GM12892 (cell line): ENCODE data around the gene SPCS1.

Experiments used
- DNase-seq: peaks from one replicate; pipeline ENCODE4 v3.0.0; 2011; ENCODE audit not compliant: insufficient read length
- FAIRE-seq: peaks from 2 replicates; lab custom pipeline; 2011; peaks lifted over from hg19 to GRCh38; lab: Jason Lieb, UNC
- POLR2A ChIP-seq: IDR thresholded peaks from 2 replicates; pipeline ENCODE4 v1.6.1; 2011; ENCODE audit warnings: low read depth, low read length, control low read depth
- POLR2AphosphoS5 ChIP-seq: IDR thresholded peaks from 2 replicates; pipeline ENCODE4 v1.6.1; 2011; ENCODE audit warnings: low read depth, low read length, control low read depth
- TAF1 ChIP-seq: IDR thresholded peaks from 2 replicates; pipeline ENCODE4 v1.6.1; 2011; ENCODE audit warnings: low read depth, mild to moderate bottlenecking, control low read depth, low read length, borderline replicate concordance

SPCS1 gene

DNA sequence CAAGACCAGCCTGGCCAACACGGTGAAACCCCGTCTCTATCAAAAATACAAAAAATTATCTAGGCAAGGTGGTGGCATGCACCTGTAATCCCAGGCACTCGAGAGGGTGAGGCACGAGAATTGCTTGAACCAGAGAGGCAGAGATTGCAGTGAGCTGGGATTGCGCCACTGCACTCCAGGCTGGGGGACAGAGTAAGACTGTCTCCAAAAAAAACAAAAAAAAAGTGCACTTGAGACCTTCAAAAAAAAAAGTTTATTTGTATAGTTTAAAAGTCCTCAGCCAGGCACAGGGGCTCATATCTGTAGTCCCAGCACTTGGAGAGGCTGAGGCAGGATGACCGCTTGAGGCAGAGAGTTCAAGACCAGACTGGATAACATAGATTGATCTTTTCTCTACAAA is 22.3 kb upstream of the SPCS1 start:
- FAIRE-seq (no peak), DNase-seq (no peak)
- no peak for TF ChIP-seq TAF1
- TF ChIP-seq POLR2A = no peak
- TF ChIP-seq POLR2AphosphoS5 = no peak

DNA sequence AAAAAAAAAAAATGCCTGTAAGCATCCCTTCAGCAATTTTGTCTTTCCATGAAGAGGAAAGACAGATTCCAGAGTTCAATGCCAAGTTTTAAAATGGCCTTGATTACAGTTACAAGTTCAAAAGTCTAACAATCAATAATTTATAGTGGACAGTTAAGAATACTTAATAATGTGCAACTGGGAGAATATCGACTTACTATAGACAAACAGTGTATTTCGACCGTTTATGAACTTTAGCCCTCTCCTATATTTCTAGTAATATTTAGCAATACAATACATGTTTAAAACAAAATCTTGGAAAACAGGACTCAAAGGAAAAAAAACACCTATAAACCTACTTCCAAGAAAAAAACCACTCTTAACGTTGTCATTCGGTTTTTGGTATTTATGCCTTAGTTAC is 21.7 kb upstream of the SPCS1 start:
- FAIRE-seq (no peak), DNase-seq (no peak)
- TF ChIP-seq POLR2AphosphoS5 (no peak), POLR2A (no peak), TAF1 (no peak)

DNA sequence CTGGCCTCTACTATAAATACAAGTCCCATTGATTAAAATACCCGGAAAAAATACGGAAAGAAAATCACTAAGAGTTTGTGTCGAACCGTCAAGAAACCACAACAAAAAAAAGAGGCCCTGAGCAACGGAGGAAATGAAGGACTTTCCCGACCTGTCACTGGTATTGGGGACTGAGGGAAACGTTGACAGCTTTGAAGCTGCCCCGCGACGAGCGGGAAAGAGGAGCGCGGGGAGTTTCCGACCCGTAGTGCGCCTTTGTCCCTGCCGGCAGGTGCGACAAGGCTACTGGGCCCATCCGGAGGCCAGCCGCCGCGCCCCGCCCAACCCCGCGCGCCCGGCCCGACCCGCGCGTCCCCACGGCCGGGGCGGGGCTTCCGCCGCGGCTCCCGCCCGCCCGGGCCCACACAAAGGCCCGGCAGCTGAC is 20.6 kb upstream of the SPCS1 start:
- peak; percentile 81 for DNase-seq
- TF ChIP-seq POLR2A = no peak; the same call in 1 of the 2 replicates
- TF ChIP-seq TAF1 = peak; percentile 54; the same call in 1 of the 2 replicates
- FAIRE-seq = no peak

DNA sequence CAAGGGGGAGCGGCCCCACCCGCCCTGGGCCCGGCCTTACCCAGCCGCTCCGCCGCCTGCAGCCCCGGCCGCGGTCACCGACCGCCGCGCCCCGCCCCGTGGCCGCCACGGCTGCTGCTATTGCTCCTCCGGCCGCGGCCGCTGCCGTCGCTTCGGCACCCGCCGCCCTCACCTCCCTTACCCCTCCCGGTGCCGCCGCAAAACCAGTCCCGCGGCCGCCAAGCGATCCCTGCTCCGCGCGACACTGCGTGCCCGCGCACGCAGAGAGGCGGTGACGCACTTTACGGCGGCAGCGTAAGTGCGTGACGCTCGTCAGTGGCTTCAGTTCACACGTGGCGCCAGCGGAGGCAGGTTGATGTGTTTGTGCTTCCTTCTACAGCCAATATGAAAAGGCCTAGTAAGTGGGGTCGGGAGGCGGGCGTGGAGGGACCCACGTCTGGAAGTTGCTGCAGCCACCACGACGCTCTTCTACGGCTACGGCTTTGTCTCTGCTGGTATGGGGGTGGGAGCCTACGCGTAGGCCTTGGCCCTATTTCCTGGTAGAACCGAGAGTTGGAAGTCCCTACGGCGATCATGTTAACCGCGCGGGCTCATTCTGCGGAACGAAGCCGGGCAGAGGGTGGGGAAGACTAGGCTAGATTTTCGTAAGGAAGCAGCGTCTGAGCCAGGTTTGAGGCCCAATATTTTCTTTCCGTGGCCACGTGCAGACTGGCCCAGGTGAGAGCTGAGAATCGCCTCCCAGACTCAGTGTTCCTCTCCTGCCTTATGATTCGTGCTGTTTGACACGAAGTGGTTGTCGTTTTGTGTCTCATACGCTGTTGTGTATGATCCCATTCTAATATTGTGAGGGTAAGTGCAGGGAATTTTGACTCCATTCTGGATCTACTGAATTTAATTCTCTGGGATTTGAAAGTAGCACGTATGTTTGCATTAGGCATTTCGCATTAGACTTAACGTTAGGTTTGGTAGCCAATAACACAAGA is 19.9 kb upstream of the SPCS1 start, which contains the start of the genes GNL3 and PBRM1:
Gene GNL3 (plus strand): TSS at position 324 of the 983 bp plus-strand sequence. CDS start 61 bp downstream, at position 385.
Gene PBRM1 (minus strand): TSS at position 205 of the 983 bp plus-strand sequence.
- peak; percentile 100 for FAIRE-seq

DNA sequence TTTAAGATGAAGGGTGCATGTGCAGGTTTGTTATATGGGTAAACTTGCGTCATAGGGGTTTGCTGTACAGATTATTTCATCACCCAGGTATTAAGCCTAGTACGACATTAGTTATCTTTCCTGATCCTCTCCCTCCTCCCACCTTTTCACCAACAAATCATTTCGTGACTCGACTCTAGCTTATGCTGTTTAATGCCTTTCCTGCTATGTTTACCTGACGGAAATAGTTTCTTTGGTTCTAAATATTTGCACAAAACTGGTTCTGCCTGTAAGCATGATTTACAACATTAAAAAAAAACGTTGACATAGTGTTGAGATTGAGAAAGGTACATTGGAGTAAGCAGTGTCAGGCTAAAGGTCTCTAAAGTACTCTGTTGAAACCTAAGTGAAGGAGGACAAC is 17.6 kb upstream of the SPCS1 start:
- FAIRE-seq (no peak), DNase-seq (no peak)
- TF ChIP-seq POLR2A (no peak; the same call in 1 of the 2 replicates), POLR2AphosphoS5 (no peak; the same call in 1 of the 2 replicates), TAF1 (no peak)

More for the DNA sequence above, 19.9 kb upstream of the SPCS1 start, which contains the start of the genes GNL3 and PBRM1:
- peak; percentile 76 for DNase-seq
- TF ChIP-seq TAF1 (peak; percentile 96), POLR2AphosphoS5 (peak; percentile 90), POLR2A (peak; percentile 94)

DNA sequence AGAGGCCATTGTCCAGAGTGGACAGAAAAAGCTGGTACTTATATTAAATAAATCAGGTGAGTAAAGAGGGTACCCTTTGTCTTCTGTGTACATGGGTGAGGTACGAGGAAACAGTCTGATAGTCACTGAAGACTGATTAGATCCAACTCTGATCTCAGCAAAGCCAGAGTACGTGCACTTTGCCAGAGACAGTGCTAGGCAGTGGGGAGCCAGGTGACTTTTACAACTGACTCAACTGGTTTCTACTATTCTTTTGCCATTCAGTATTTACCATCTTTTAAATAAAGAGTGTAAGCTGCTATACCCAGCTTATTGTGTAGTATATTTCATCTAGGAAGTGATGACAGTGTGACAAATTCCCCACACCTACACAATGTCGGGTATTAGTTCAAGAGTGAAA is 16.8 kb upstream of the SPCS1 start:
- TF ChIP-seq POLR2AphosphoS5 (no peak), TAF1 (no peak), POLR2A (no peak)
- FAIRE-seq (no peak), DNase-seq (no peak)

DNA sequence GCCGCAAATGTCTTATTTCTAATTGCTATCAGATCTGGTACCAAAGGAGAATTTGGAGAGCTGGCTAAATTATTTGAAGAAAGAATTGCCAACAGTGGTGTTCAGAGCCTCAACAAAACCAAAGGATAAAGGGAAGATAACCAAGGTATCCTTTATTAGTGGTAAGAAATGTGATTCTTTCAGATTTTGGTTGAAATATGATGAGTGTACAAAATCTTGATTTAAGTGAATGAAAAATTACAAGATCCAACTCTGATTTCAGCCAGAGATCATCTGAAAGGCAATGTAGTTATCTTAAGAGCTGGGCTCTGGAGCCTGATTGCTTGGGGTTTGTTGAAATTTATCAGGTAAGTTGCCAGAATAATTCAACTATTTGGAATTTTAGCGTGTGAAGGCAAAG is 15.3 kb upstream of the SPCS1 start:
- DNase-seq = no peak
- TF ChIP-seq POLR2AphosphoS5 (no peak), TAF1 (no peak), POLR2A (no peak)
- FAIRE-seq = no peak

DNA sequence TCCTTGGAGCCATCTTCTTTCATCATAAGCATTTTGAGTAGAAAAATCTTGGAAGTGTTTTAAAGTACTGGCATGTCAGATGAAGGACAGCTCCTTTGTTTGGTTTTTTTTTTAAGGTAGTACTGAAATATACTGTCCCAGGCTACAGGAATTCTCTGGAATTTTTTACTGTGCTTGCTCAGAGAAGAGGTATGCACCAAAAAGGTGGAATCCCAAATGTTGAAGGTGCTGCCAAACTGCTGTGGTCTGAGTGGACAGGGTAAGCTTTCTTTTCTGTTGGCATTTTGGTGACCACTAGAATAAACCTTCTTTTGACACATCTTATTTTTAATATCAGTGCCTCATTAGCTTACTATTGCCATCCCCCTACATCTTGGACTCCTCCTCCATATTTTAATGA is 12.8 kb upstream of the SPCS1 start:
- FAIRE-seq (no peak), DNase-seq (no peak)
- TF ChIP-seq TAF1 (no peak), POLR2AphosphoS5 (no peak), POLR2A (no peak)

DNA sequence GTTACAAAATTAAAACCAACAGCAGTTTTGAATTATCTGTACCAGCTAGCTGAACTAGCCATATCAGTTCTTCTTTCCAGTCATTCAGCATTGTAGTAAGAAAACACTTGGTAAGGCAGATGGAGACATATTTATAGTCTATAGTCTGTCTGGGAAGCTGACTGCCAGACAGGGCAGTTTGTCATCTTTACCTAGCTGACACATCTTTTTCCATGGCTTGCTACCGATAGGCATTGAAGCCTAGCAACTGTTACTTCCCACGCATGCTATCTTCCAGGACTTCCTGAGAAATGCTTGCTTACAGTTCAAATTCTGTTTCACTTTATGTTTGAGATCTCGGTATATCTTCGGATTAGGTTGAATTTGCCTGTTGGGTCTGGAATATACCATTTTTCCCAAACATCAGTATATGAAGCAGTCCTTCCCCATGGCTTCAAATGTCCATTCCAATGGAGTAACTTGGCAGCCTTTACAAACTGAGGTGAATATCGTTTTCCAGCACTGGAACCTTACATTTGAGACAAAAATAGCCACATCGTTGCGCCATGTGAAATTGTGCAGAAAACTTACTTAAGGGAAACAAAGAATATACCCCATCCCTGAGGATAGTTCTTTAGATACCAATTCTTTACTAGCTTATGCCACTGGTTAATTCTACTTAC is 11.2 kb upstream of the SPCS1 start:
- no peak for DNase-seq
- FAIRE-seq = no peak

DNA sequence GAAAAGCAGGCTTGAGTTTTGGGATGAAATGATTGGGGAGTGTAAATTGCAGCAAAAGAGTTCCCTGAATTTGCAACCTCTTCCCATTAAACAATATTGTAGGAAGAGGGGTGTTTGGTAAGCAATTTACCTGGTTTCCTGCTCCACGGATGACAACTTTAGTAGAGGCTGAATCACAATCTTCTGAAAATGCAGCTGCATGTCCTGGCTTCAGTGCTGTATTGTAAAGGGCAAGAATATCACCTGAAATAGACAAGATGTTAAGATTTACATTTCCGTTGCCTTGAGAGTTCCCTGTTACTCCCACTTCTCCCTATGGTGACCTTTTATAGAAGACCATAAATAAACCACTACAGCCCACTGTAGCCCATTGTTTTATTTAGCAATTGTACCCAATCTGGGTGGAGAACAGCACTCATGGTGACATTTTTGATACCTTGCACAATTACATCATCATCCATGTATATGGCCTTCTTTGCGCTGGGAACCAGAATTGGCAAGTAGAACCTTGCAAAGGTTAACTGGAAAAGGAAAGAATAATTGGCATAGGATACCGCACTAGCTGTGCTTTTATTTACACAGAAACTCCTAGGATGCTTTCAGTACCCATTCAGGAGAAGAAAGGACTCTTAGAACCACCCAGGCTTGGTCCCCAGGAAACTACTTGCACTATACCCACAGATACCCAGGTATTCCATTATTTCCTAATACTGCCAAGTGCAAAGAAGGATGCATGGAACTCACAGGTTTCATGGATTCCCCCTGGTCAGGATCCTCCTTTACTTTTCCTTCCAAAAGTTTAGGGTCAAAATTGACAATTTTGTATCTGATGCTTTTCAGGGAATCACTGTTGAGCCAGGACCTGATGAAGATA is 9.9 kb upstream of the SPCS1 start:
- DNase-seq = no peak
- FAIRE-seq = peak; percentile 84
- TF ChIP-seq TAF1 (no peak), POLR2A (peak; percentile 59), POLR2AphosphoS5 (peak; percentile 27; the same call in 1 of the 2 replicates)

More for the DNA sequence above, 11.2 kb upstream of the SPCS1 start:
- TF ChIP-seq POLR2A (peak; percentile 16; the same call in 1 of the 2 replicates), TAF1 (no peak)
